ENCODE results near the gene GREM1.

Gene GREM1

GRCh38 chr15:32692286-32692685, 25.5 kb upstream of the GREM1 start:
- no peak overlapping the region for H3K4me2 ChIP-seq (ENCODE audit: low read length)
- no peaks in the 10 kb centered on the region for H4K20me1 ChIP-seq (ENCODE audit: insufficient read depth, low read length)
- H3K4me1 ChIP-seq (ENCODE audit: insufficient read depth, low read length, severe bottlenecking), result no peaks in the 10 kb centered on the region
- H3K27ac ChIP-seq (ENCODE audit: low read depth, low read length, poor library complexity, severe bottlenecking), result no peak overlapping the region
- no peaks in the 10 kb centered on the region for H3K79me2 ChIP-seq (ENCODE audit: insufficient read depth, low read length)
- no peaks in the 10 kb centered on the region for H3K9me3 ChIP-seq (ENCODE audit: low read length)
- no peak overlapping the region for H3K4me3 ChIP-seq (ENCODE audit: low read depth, low read length, poor library complexity, severe bottlenecking)
- no peaks in the 10 kb centered on the region for H3K9me2 ChIP-seq (ENCODE audit: low read depth, low read length)
- no peak overlapping the region for H3K9ac ChIP-seq (ENCODE audit: low read length)
- H2AFZ ChIP-seq (ENCODE audit: low read length), result no peak overlapping the region
- no peaks in the 10 kb centered on the region for H3K36me3 ChIP-seq (ENCODE audit: insufficient read depth, low read length)
- no peaks in the 10 kb centered on the region for H3F3A ChIP-seq (ENCODE audit: insufficient read depth, low read length)
- no peaks in the 10 kb centered on the region for H3K27me3 ChIP-seq (ENCODE audit: insufficient read depth, low read length)
- TF ChIP-seq EZH2 (IDR thresholded peaks at IDR 0.05; ENCODE audit: borderline replicate concordance, low read length), result no peak
- no peak for TF ChIP-seq CTCF (IDR thresholded peaks at IDR 0.05; ENCODE audit: low read length)

DNA sequence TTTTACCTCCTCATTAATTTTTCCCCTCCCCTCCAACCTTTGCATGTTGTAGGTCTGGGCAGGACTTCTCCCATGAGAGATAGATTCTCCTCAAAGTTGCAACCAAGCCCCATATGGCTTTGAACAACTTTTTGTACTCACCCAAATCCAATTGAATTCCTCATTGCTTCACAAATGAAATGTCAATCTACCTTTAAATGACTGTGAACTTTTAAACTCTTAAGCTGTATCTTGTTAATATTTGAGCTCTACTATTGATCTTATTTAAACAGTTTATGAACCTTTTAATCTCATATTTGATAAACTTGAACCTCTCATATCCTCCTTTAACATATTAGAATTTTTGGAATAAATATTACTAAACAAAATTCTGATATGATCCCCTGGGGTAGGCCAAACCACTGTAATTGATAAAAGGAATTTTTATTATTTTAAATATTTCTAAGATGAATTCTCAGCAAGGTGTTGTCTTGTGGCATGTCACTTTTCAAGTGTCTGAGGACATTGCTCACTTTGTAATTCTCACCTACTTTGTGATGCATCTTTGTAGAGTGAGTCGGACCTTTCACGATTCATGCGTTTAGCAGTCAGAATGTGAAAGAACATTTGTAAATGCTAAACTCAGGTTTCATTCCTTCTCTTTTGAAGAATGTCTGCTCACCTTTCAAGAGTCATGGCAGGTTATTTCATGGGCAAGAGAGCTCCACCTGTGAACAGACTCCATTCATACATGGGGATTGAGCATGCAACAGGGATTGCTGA, 23.4 kb upstream of the GREM1 start:
- no peaks in the 10 kb centered on the region for H3K79me2 ChIP-seq (ENCODE audit: insufficient read depth, low read length)
- H3K36me3 ChIP-seq (ENCODE audit: insufficient read depth, low read length), result no peaks in the 10 kb centered on the region
- no peaks in the 10 kb centered on the region for H3F3A ChIP-seq (ENCODE audit: insufficient read depth, low read length)
- H3K9me3 ChIP-seq (ENCODE audit: low read length), result no peaks in the 10 kb centered on the region
- no peaks in the 10 kb centered on the region for H3K4me1 ChIP-seq (ENCODE audit: insufficient read depth, low read length, severe bottlenecking)
- no peaks in the 10 kb centered on the region for H4K20me1 ChIP-seq (ENCODE audit: insufficient read depth, low read length)
- H3K9me2 ChIP-seq (ENCODE audit: low read depth, low read length), result no peaks in the 10 kb centered on the region
- no peak overlapping the region for H3K9ac ChIP-seq (ENCODE audit: low read length)
- no peak overlapping the region for H2AFZ ChIP-seq (ENCODE audit: low read length)
- H3K4me3 ChIP-seq (ENCODE audit: low read depth, low read length, poor library complexity, severe bottlenecking), result no peak overlapping the region
- H3K27ac ChIP-seq (ENCODE audit: low read depth, low read length, poor library complexity, severe bottlenecking), result no peak overlapping the region
- H3K27me3 ChIP-seq (ENCODE audit: insufficient read depth, low read length), result no peaks in the 10 kb centered on the region
- no peak overlapping the region for H3K4me2 ChIP-seq (ENCODE audit: low read length)
- TF ChIP-seq EZH2 (IDR thresholded peaks at IDR 0.05; ENCODE audit: borderline replicate concordance, low read length) (no peak), CTCF (IDR thresholded peaks at IDR 0.05; ENCODE audit: low read length) (no peak)

DNA sequence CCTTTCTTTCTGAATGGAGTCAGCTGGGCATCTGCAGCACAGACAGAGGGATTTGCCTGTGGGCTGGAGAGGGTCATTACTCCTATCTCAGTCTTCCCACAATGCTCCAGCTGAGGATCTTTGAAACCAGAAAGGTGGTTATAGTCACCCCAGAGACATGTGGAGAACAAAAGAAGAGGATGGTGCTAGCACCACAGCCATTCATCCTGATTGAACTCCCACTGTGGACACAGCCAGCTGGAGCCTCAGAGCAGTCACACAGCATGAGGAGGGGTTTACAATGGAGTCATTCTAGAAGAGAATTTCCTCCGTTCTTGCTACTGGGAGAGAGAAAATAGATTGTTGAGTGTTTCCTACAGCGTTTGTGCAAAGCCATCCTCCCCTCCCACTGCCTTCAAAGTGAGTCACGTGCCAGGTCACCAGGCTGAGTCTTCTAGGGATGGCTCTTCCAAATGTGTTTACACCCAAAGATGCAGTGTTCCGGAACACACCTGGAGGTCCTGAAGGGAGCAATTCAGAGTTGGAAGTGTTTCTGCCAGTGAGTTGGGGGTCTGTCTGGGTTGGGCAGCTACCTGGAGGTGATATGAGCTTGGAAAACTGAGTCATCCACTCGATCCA, 18.9 kb upstream of the GREM1 start:
- TF ChIP-seq EZH2 (IDR thresholded peaks at IDR 0.05; ENCODE audit: borderline replicate concordance, low read length) (no peak), CTCF (IDR thresholded peaks at IDR 0.05; ENCODE audit: low read length) (no peak)
- Histone ChIP-seq H3K9me3 (ENCODE audit: low read length) (no peaks in the 10 kb centered on the region), H3K4me1 (ENCODE audit: insufficient read depth, low read length, severe bottlenecking) (no peaks in the 10 kb centered on the region), H2AFZ (ENCODE audit: low read length) (no peak overlapping the region), H3K27me3 (ENCODE audit: insufficient read depth, low read length) (no peaks in the 10 kb centered on the region), H3K36me3 (ENCODE audit: insufficient read depth, low read length) (no peaks in the 10 kb centered on the region), H3K27ac (ENCODE audit: low read depth, low read length, poor library complexity, severe bottlenecking) (no peak overlapping the region), H3K9ac (ENCODE audit: low read length) (no peak overlapping the region), H3F3A (ENCODE audit: insufficient read depth, low read length) (no peaks in the 10 kb centered on the region), H3K4me3 (ENCODE audit: low read depth, low read length, poor library complexity, severe bottlenecking) (no peak overlapping the region), H4K20me1 (ENCODE audit: insufficient read depth, low read length) (no peaks in the 10 kb centered on the region), H3K79me2 (ENCODE audit: insufficient read depth, low read length) (no peaks in the 10 kb centered on the region), H3K4me2 (ENCODE audit: low read length) (no peak overlapping the region), H3K9me2 (ENCODE audit: low read depth, low read length) (no peaks in the 10 kb centered on the region)
